Upper lobe of left lung (tissue), 4 donors: ENCODE measurements around the gene SDF2L1.

Experiments
- CTCF ChIP-seq, 6 experiments: fragments of 450-650 bp in 4 of 6; fragments of 200-600 bp in 2 of 6; sonication (generic) in 2 of 6; IDR thresholded peaks; one replicate each; pipeline ENCODE4 v1.5.1; 2016 to 2019; ENCODE audit warnings: antibody characterized with exemption in 6 of 6
- EP300 ChIP-seq, 4 donors: sonication (generic); formaldehyde crosslinking; IDR thresholded peaks; one replicate each; pipeline ENCODE4 v1.5.1; 2017; ENCODE audit warnings: antibody characterized with exemption in 4 of 4, control low read depth in 2 of 4
- POLR2A ChIP-seq, 4 donors: fragments of 450-650 bp; IDR thresholded peaks; one replicate each; pipeline ENCODE4 v1.5.1; 2016 to 2017; ENCODE audit warnings: antibody characterized with exemption in 4 of 4, mild to moderate bottlenecking in 2 of 4
- POLR2AphosphoS5 ChIP-seq, 2 donors: sonication (generic); formaldehyde crosslinking; IDR thresholded peaks; one replicate each; pipeline ENCODE4 v1.5.1; 2017; ENCODE audit warnings: antibody characterized with exemption in 2 of 2

DNA sequence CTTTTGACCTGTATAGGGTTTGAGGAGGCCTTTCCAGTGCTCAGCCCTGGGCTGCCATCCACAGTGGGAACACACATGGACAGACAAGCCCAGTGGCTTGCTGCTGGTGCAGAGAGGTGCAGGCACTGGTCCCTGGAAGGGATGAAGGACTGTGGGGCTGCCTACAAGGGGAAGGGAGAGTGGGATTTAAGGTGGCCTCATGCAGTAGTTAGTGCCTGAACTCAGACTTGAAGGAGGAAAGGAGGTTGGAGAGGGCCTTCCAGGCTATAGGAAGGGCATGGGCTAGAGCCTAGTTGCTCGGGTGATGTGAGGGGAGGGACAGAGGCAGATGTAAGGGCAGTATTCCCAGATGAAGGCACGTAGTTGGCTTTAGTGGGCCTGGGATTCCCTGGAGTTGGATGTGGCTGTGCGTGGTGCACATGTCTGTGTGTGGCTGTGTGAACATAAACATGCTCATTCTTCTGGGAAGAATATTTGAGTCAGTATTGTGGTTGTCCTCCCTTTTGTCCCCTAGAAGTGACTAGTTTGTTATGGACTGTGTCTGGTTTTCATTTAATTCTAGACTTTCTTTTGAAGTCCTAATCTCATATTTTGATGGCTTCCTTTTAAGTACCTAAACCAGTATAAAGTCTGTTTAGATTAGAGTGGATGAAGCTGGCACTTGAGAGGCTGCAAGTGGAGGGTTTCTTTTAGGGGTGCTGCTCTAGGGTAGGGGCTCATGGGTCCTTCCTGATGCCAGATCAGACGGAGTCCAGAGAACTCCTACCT is 30.7 kb upstream of the SDF2L1 start:
- TF ChIP-seq EP300 (IDR thresholded peaks at IDR 0.05) (no peak), CTCF (IDR thresholded peaks at IDR 0.05) (no peak), POLR2A (IDR thresholded peaks at IDR 0.05) (no peak), POLR2AphosphoS5 (IDR thresholded peaks at IDR 0.05) (no peak)
